HG03442 (cell line): ENCODE results near the gene RAD51B.

Experiments used
- ATAC-seq: cut with Tn5 transposase; IDR thresholded peaks from one replicate; pipeline ENCODE4 v1.9.1; 2021; ENCODE audit warnings: mild to moderate bottlenecking, moderate library complexity; ENCODE audit not compliant: unreplicated experiment

Gene RAD51B

GRCh38 chr14:68632054-68632895 is 812.7 kb downstream of the RAD51B start:
- no peak for ATAC-seq

- ATAC-seq = no peak
Observed at GRCh38 chr14:68633131-68633991, 813.8 kb downstream of the RAD51B start.

GRCh38 chr14:68634332-68634731 is 814.8 kb downstream of the RAD51B start:
- ATAC-seq = no peak

- no peak for ATAC-seq
Observed at GRCh38 chr14:68634874-68635595, 815.5 kb downstream of the RAD51B start.

- ATAC-seq = no peak
Observed at GRCh38 chr14:68636597-68636996, 817.0 kb downstream of the RAD51B start.

GRCh38 chr14:68637106-68638021 is 817.8 kb downstream of the RAD51B start:
- ATAC-seq = no peak

GRCh38 chr14:68638141-68638999 is 818.8 kb downstream of the RAD51B start:
- ATAC-seq = no peak

GRCh38 chr14:68639000-68639757 is 819.6 kb downstream of the RAD51B start:
- ATAC-seq = no peak

- ATAC-seq = no peak
Observed at GRCh38 chr14:68639758-68640574, 820.4 kb downstream of the RAD51B start.

- no peak for ATAC-seq
Observed at GRCh38 chr14:68643673-68644072, 824.1 kb downstream of the RAD51B start.

GRCh38 chr14:68644101-68644500 is 824.5 kb downstream of the RAD51B start:
- no peak for ATAC-seq

GRCh38 chr14:68645371-68645770 is 825.8 kb downstream of the RAD51B start:
- ATAC-seq = no peak

GRCh38 chr14:68649476-68650189 is 830.1 kb downstream of the RAD51B start:
- no peak for ATAC-seq

- no peak for ATAC-seq
Observed at GRCh38 chr14:68650404-68650994, 830.9 kb downstream of the RAD51B start.

- no peak for ATAC-seq
Observed at GRCh38 chr14:68651075-68651474, 831.5 kb downstream of the RAD51B start.

- ATAC-seq = no peak
Observed at GRCh38 chr14:68651652-68652432, 832.3 kb downstream of the RAD51B start.
